Progenitor cell of endocrine pancreas (in vitro differentiated cells): ENCODE data around the gene GGT5. TPM values are rescaled to one million over a fixed set of nuclear protein-coding genes. Genes with fewer than 3 reads are reported as not detected.
"Not testable (repeated sequence)": the region's sequence is repeated elsewhere in the genome, so short reads cannot be mapped to it uniquely, and the experiment has no call there.

Source experiments
- DNase-seq: peaks from one replicate; pipeline ENCODE4 v3.0.0; 2021; ENCODE audit warnings: low spot score; ENCODE audit not compliant: unreplicated experiment
- H3K27ac Mint-ChIP-seq: 2 replicates; pipeline ENCODE4 v1.8.0; 2021; ENCODE audit warnings: mild to moderate bottlenecking, moderate library complexity, mixed read lengths
- H3K27me3 Mint-ChIP-seq: 2 replicates; pipeline ENCODE4 v1.8.0; 2021; ENCODE audit warnings: mixed read lengths
- H3K36me3 Mint-ChIP-seq: 2 replicates; pipeline ENCODE4 v1.8.0; 2022; ENCODE audit warnings: mixed read lengths; ENCODE audit not compliant: insufficient read depth
- H3K4me1 Mint-ChIP-seq: 2 replicates; pipeline ENCODE4 v1.8.0; 2021; ENCODE audit warnings: low read depth, mixed read lengths
- H3K4me3 Mint-ChIP-seq: 2 replicates; pipeline ENCODE4 v1.8.0; 2021; ENCODE audit warnings: low read depth, mild to moderate bottlenecking, moderate library complexity, mixed read lengths
- H3K9me3 Mint-ChIP-seq: 2 replicates; pipeline ENCODE4 v1.8.0; 2021; ENCODE audit warnings: low read depth, mixed read lengths
- total RNA-seq: library from RNA; stranded (reverse); gene quantifications from 2 replicates; pipeline ENCODE4 v1.2.1, GENCODE V29; 2021
- TF ChIP-seq, protein P1 (sequence below): fragments of 200-600 bp; sonication (generic); IDR thresholded peaks from one replicate; pipeline ENCODE4 v1.5.0; 2021; ENCODE audit warnings: antibody characterized with exemption, mild to moderate bottlenecking; ENCODE audit not compliant: unreplicated experiment

GGT5 gene
- total RNA-seq, 1 donor from 2014 or later, result not detected

DNA sequence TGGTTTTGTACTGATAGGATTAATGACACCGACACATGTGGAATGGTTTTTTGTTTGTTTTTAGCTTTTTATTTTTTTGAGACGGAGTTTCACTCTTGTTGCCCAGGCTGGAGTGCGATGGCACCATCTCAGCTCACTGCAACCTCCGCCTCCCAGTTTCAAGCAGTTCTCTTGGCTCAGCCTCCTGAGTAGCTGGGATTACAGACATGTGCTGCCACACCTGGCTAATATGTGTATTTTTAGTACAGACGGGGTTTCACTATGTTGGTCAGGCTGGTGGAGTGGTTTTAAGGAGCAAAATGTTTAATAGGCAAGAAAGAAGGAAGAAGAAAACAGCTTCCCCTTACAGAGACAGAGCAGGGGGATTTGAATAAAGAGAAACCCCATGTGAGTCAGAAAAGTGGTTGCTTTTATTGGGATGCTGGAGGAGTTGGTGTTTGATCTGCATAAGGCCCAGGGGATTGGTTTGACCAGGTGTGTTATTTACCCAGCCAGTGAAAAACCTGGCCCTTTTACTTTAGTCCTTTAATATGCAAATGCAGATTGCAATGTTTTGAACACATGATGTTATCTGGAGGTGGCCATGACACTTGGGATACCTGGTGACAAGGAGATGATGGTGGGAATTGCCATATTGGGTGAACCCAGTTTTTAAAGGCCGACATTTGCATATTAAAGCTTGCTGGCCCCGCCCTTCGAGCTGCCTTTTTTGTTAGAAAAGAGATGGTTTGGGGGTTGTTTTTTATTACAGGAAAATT, 39.3 kb downstream of the GGT5 start:
- no peak overlapping the region for H3K4me3 Mint-ChIP-seq
- no peak for DNase-seq
- H3K27me3 Mint-ChIP-seq, result no peaks in the 10 kb centered on the region
- no peaks in the 10 kb centered on the region for H3K36me3 Mint-ChIP-seq
- TF ChIP-seq, protein P1, sequence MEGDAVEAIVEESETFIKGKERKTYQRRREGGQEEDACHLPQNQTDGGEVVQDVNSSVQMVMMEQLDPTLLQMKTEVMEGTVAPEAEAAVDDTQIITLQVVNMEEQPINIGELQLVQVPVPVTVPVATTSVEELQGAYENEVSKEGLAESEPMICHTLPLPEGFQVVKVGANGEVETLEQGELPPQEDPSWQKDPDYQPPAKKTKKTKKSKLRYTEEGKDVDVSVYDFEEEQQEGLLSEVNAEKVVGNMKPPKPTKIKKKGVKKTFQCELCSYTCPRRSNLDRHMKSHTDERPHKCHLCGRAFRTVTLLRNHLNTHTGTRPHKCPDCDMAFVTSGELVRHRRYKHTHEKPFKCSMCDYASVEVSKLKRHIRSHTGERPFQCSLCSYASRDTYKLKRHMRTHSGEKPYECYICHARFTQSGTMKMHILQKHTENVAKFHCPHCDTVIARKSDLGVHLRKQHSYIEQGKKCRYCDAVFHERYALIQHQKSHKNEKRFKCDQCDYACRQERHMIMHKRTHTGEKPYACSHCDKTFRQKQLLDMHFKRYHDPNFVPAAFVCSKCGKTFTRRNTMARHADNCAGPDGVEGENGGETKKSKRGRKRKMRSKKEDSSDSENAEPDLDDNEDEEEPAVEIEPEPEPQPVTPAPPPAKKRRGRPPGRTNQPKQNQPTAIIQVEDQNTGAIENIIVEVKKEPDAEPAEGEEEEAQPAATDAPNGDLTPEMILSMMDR, result no peak
- peaks cover 16% of the 10 kb centered on the region for H3K4me1 Mint-ChIP-seq
- peaks cover 17% of the 10 kb centered on the region for H3K9me3 Mint-ChIP-seq
- H3K27ac Mint-ChIP-seq, result no peak overlapping the region

DNA sequence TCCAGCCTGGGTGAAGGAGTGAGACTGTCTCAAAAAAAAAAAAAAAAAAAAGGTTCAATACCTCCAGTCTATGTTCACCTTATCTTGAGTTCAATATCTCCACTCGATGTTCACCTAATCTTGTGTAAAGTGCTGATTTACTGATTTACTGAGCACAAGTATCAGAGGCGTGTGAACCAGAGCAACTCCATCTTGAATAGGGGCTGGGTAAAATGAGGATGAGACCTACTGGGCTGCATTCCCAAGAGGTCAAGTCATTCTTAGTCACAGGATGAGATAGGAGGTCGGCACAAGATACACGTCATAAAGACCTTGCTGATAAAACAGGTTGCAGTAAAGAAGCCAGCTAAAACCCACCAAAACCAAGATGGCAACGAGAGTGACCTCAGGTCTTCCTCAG, 41.0 kb downstream of the GGT5 start:
- Mint-ChIP-seq H3K4me1 (peaks cover 16% of the 10 kb centered on the region), H3K9me3 (peaks cover 17% of the 10 kb centered on the region)
- not testable (repeated sequence) for H3K27ac Mint-ChIP-seq

DNA sequence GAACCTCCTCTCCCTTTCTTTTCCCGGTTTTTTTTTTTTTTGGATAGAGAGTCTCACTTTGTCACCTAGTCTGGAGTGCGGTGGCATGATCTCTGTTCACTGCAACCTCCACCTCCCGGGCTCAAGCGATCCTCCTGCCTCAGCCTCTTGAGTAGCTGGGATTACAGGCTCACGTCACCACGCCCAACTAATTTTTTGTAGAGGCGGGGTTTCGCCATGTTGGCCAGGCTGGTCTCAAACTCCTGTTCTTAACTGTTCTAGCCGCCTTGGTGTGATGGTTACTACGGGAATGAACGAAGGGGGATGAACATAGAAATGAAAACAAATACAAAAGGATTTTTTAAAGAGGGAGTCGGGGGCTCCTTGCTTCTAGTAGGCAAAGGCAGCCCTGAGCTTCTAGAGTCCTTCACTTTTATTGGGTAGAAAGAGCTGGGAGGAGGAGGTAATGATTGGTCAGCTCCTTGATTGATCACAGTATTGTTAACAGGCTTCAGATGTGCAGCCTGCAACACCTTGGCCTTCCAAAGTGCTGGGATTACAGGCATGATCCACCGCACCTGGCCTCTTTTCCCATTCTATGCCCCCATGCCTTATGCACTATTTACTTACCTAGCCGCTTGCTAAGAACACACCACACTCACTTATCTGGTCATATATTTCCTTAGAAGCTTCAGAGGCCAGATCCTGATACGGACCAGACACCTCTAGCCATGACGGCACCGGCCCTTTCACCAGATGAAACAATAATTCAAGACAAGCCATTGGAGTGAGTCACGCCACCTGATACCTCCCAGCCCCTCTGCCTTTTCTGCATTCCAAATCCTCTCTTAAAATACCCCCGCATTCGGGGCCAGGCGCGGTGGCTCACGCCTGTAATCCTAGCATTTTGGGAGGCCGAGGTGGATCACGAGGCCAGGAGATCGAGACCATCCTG, 42.9 kb downstream of the GGT5 start:
- no peak for DNase-seq
- Mint-ChIP-seq H3K27ac (no peak overlapping the region), H3K9me3 (peaks cover 17% of the 10 kb centered on the region), H3K4me1 (peaks cover 10% of the 10 kb centered on the region), H3K4me3 (no peak overlapping the region), H3K27me3 (no peaks in the 10 kb centered on the region), H3K36me3 (no peaks in the 10 kb centered on the region)
- TF ChIP-seq, protein P1, result no peak

More for the DNA sequence above, 41.0 kb downstream of the GGT5 start:
- DNase-seq, H3K27me3 Mint-ChIP-seq, H3K36me3 Mint-ChIP-seq, H3K4me3 Mint-ChIP-seq: not testable (repeated sequence)

DNA sequence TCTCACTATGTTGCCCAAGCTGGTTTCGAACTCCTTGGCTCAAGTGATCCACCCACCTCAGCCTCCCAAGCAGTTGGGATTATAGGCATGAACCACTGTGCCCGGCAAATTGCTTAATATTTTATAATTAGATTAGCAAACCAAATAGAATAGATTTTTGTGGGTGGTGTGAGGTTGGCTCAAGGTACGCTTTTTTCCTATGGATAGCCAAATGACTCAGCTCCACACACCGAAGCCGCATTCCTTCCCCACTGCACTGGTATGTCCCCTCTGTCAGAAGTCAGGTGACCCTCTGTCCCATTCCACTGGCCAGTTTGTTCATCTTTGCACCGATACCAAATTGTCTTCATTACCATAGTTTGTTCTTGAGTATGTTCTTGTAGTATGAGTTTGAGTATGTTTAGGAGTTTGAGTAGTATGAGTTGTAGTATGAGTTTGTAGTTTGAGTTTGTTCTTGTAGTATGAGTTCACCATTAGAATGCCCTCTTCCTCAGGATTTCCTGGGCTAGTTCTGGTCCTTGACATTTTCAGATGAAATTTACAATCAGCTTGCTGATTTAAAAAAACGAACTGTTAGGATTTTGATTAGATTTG, 44.2 kb downstream of the GGT5 start:
- Mint-ChIP-seq H3K27ac (no peak overlapping the region), H3K4me1 (peaks cover 14% of the 10 kb centered on the region), H3K9me3 (peaks cover 17% of the 10 kb centered on the region), H3K27me3 (no peaks in the 10 kb centered on the region), H3K4me3 (no peak overlapping the region), H3K36me3 (no peaks in the 10 kb centered on the region)
- TF ChIP-seq, protein P1, result no peak
- DNase-seq, result no peak

DNA sequence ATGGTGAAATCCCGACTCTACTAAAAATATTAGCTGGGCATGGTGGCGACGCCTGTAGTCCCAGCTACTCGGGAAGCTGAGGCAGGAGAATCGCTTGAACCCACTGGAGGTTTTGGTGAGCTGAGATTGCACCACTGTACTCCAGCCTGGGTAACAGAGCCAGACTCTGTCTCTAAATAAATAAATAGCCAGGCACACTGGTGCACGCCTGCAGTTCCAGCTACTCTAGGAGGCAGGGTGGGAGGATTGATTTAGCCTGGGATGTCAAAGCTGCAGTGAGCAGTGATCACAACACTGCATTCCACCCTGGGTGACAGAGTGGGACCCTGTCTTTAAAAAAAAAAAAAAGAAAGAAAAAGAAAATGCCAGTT, 46.2 kb downstream of the GGT5 start:
- TF ChIP-seq, protein P1, result no peak
- Mint-ChIP-seq H3K4me1 (peaks cover 16% of the 10 kb centered on the region), H3K27ac (no peak overlapping the region), H3K27me3 (no peaks in the 10 kb centered on the region), H3K36me3 (no peaks in the 10 kb centered on the region), H3K4me3 (no peak overlapping the region), H3K9me3 (no peaks in the 10 kb centered on the region)
- DNase-seq, result no peak
